ENCODE results near the gene FAM200B.

- no peak for TF ChIP-seq POLR2A (IDR thresholded peaks at IDR 0.05)
- TF ChIP-seq, protein P1, sequence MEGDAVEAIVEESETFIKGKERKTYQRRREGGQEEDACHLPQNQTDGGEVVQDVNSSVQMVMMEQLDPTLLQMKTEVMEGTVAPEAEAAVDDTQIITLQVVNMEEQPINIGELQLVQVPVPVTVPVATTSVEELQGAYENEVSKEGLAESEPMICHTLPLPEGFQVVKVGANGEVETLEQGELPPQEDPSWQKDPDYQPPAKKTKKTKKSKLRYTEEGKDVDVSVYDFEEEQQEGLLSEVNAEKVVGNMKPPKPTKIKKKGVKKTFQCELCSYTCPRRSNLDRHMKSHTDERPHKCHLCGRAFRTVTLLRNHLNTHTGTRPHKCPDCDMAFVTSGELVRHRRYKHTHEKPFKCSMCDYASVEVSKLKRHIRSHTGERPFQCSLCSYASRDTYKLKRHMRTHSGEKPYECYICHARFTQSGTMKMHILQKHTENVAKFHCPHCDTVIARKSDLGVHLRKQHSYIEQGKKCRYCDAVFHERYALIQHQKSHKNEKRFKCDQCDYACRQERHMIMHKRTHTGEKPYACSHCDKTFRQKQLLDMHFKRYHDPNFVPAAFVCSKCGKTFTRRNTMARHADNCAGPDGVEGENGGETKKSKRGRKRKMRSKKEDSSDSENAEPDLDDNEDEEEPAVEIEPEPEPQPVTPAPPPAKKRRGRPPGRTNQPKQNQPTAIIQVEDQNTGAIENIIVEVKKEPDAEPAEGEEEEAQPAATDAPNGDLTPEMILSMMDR (IDR thresholded peaks at IDR 0.05), result no peak
- no peak for TF ChIP-seq POLR2AphosphoS5 (IDR thresholded peaks at IDR 0.05)
Observed at GRCh38 chr4:15720851-15721250, 39.2 kb downstream of the FAM200B start.
